GM21619 (cell line): ENCODE results near the gene VEGFC.

Experiments used
- ATAC-seq: cut with Tn5 transposase; IDR thresholded peaks from one replicate; pipeline ENCODE4 v1.9.1; 2021; ENCODE audit not compliant: unreplicated experiment

Gene VEGFC

GRCh38 chr4:176767183-176767582, 25.5 kb downstream of the VEGFC start:
- no peak for ATAC-seq

- ATAC-seq, result no peak
Measured at GRCh38 chr4:176762661-176763308, 29.9 kb downstream of the VEGFC start.

GRCh38 chr4:176761872-176762271, 30.9 kb downstream of the VEGFC start:
- ATAC-seq, result no peak

GRCh38 chr4:176760471-176760870, 32.3 kb downstream of the VEGFC start:
- ATAC-seq, result no peak

GRCh38 chr4:176758731-176759130, 34.0 kb downstream of the VEGFC start:
- no peak for ATAC-seq

GRCh38 chr4:176758323-176758722, 34.4 kb downstream of the VEGFC start:
- no peak for ATAC-seq

GRCh38 chr4:176755613-176756012, 37.1 kb downstream of the VEGFC start:
- no peak for ATAC-seq

- ATAC-seq, result no peak
Measured at GRCh38 chr4:176755001-176755400, 37.7 kb downstream of the VEGFC start.

GRCh38 chr4:176753049-176753448, 39.7 kb downstream of the VEGFC start:
- no peak for ATAC-seq

- no peak for ATAC-seq
Measured at GRCh38 chr4:176752191-176752749, 40.5 kb downstream of the VEGFC start.

GRCh38 chr4:176751061-176751460, 41.7 kb downstream of the VEGFC start:
- ATAC-seq, result no peak

- no peak for ATAC-seq
Measured at GRCh38 chr4:176746846-176747245, 45.9 kb downstream of the VEGFC start.

GRCh38 chr4:176745902-176746301, 46.8 kb downstream of the VEGFC start:
- no peak for ATAC-seq

GRCh38 chr4:176744091-176744490, 48.6 kb downstream of the VEGFC start:
- no peak for ATAC-seq

- ATAC-seq, result no peak
Measured at GRCh38 chr4:176742211-176742610, 50.5 kb downstream of the VEGFC start.

GRCh38 chr4:176741253-176741652, 51.5 kb downstream of the VEGFC start:
- no peak for ATAC-seq

GRCh38 chr4:176735300-176735699, 57.4 kb downstream of the VEGFC start:
- ATAC-seq, result no peak

GRCh38 chr4:176734461-176734860, 58.3 kb downstream of the VEGFC start:
- ATAC-seq, result no peak

- ATAC-seq, result no peak
Measured at GRCh38 chr4:176729489-176729888, 63.2 kb downstream of the VEGFC start.

GRCh38 chr4:176726803-176727202, 65.9 kb downstream of the VEGFC start:
- ATAC-seq, result no peak

- no peak for ATAC-seq
Measured at GRCh38 chr4:176721459-176721858, 71.3 kb downstream of the VEGFC start.

- no peak for ATAC-seq
Measured at GRCh38 chr4:176718881-176719280, 73.8 kb downstream of the VEGFC start.

- no peak for ATAC-seq
Measured at GRCh38 chr4:176717237-176717636, 75.5 kb downstream of the VEGFC start.
